A204.1 (cell line): ENCODE results near the gene IGF1R.

ENCODE experiments used
- FAIRE-seq: peaks from 2 replicates; lab custom pipeline; 2012; peaks lifted over from hg19 to GRCh38; lab: Jason Lieb, UNC

The IGF1R gene

GRCh38 chr15:98648654-98649471, 524 bp downstream of the IGF1R start:
- no peak for FAIRE-seq

GRCh38 chr15:98649472-98650416, 1.4 kb downstream of the IGF1R start:
- no peak for FAIRE-seq

DNA sequence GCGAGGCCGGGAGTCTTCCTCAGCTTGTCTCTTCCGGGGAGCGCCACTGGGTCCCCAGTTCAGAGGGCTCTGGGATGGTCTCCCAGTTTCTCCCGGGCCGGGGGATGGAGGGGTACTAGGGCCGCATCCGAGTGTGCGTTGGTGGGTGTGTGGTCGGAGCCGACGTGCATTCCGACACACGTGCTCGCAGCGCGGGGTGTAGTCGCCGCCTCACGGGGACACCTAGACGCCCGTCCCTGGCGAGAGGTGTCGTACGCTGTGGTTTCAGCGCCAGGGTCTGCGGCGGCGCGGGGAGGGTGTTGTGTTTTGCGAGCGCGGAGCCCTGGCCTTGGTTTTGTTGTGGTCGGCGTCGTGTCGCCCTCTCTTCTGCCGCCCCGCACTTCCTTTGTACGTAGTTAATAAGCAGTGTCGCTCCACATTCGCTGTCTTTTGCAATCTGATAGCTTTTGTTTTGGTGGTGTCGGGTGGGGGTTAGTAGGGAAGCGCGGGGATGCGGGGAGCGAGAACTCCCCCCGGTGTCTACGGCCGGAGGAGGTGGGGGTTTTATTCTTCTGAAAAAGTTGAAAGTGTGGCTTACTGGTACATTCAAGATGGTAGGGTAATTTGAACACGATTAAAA, 2.2 kb downstream of the IGF1R start:
- no peak for FAIRE-seq

DNA sequence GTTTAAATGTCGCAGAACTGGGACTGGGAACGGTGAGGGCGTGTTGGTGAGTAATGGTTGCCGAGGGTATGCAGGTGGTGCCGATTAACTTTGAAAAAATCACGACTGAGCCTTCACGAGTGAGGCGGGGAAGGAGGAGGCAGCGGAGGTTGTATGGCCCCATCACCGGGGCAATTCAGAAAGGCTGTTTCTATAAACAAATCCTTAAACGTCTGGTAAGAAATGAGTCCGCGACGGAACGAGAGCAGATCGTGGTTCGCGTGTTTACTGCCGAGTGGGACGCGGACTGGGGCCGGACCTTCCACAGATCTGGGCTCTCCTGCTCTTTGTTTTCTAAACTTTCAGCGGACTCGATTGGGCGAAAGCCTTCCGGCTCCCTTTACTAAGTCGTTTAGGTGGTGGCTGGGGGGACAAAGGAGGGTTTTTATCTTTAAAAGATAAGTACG, 2.7 kb downstream of the IGF1R start:
- FAIRE-seq, result no peak

DNA sequence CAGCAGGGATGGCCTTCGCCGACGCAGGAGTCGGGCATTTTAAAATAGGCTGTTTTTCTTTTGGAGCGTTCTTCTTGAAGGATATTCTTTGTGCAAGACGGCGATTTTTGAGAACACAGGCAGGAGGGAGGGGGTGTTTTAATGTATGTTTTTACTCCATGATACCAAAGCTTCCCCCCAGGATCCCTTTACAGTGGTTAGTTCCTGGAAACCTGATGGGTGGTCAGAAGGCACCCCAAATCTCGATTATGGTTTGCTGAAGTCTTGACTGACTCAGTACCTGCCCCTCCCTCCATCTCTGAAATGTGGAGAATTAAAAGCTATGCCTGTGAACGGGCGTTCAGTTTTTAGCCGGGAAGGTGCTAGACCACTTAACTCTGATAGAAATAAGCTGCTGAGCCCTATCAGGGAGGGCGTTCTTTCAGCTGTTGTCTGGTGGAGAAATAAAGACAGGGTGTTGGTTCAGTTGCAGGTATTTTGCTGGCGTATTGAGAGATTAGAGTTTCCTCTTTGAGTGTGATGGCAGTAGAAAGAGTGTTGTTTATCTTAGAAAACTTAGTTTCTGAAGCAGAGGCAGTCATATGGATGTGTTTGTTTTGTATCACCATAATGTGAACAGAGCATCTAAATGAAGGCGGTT, 3.4 kb downstream of the IGF1R start:
- FAIRE-seq, result no peak

- FAIRE-seq, result no peak
These were observed 5.3 kb downstream of the IGF1R start for GRCh38 chr15:98653686-98654085.

- FAIRE-seq, result no peak
These were observed 6.5 kb downstream of the IGF1R start for GRCh38 chr15:98654790-98655360.

GRCh38 chr15:98655732-98656131, 7.4 kb downstream of the IGF1R start:
- no peak for FAIRE-seq

- no peak for FAIRE-seq
These were observed 9.4 kb downstream of the IGF1R start for GRCh38 chr15:98657721-98658120.

GRCh38 chr15:98658831-98659699, 10.7 kb downstream of the IGF1R start:
- no peak for FAIRE-seq

DNA sequence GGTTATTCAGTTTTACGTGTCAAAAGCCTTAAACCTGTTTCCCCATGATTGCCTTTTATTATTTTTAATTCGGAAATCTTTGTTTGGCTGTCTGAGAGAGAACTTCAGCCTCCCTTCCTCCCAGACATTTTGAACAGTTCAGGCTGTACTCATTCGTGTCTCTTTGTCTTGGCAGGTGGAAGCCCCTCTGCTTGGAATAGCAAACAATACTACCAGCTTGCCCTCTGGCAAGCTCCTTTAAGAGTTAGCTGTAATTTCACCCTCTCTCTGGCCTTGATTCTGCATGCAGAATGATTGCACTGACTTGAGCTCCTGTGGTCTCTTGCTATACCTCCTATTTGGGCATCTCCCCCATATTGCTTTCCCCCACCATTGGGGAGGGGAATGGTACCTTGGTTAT, 11.7 kb downstream of the IGF1R start:
- no peak for FAIRE-seq

- no peak for FAIRE-seq
These were observed 14.7 kb downstream of the IGF1R start for GRCh38 chr15:98663045-98663444.

GRCh38 chr15:98663606-98664005, 15.3 kb downstream of the IGF1R start:
- no peak for FAIRE-seq

DNA sequence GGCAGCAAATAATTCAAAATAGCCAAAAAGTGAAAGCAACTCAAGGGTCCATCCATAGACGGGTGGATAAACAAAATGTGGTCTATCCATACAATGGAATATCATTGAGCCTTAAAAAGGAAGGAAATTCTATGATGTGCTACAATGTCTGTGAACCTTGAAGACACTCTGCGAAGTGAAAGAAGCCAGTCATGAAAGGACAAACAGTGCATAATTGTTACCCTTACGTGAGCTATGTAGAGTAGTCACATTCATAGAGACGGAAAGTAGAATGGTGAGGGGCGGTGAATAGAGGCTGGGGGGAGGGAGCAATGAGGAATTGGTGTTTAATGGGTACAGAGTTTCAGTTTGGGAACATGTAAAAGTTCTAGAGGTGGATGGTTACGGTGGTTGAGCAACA, 18.1 kb downstream of the IGF1R start:
- FAIRE-seq, result no peak

DNA sequence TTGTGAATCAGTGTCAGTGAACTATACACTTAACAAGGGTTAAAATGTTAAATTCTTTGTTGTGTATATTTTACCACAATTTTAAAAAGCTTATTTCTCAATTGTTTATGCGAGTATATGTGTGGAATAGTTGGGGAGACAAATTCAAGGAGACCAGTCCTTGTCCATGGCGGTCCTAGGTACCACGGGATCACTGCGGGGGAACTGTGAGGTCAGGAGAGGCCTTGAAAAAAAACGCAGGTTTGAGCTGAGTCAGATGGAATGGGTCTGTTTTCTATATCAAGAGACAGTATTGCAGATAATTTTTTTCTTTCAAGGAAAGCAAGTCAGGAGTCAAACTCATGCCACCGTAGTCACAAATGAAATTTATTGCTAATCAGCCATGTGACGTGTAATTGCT, 18.5 kb downstream of the IGF1R start:
- no peak for FAIRE-seq

- no peak for FAIRE-seq
These were observed 19.3 kb downstream of the IGF1R start for GRCh38 chr15:98667521-98668179.

DNA sequence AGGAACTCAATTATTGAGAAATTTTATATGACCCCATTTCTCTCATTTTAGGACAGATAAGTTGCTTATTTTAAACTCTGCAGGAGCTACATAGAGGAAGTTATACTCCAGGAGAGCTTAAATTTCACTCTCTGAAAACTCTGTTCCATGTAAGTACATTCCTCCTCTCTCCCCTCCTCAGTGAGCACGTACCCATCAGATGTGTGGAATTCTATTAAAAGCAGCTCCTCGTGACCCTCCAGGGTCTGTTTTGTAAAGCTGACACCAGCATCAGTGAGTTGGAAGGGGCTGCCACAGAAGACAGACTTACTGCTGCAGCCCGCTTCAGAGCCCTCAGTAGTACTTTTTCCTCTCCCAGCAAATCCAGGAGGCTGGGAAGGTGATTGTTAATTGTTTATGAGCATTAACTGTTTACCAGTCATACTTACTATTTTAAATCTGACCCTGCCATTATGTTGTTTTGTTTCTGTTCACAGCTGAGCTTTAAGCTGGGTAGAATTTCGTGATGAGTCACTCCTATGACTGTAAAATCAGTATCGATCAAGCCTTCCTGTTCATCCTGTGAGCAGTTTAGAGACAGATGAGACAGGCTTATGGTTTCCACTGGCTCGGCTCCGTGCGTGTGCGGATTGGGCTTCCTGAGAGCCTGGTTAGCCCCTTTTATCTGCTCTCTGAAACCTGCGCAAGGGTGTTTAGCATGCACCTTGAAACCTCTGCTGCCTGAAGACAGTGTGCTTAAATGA, 20.4 kb downstream of the IGF1R start:
- FAIRE-seq, result no peak

- no peak for FAIRE-seq
These were observed 21.3 kb downstream of the IGF1R start for GRCh38 chr15:98669638-98670037.
